GM12801 (cell line): Measurements from ENCODE around the gene RNF114.

Experiments used
- TF ChIP-seq, protein P1 (sequence below): IDR thresholded peaks from one replicate; pipeline ENCODE4 v1.5.1; 2011; ENCODE audit warnings: control low read depth; ENCODE audit not compliant: insufficient read length; ENCODE audit errors: extremely low read depth

Gene RNF114, protein sequence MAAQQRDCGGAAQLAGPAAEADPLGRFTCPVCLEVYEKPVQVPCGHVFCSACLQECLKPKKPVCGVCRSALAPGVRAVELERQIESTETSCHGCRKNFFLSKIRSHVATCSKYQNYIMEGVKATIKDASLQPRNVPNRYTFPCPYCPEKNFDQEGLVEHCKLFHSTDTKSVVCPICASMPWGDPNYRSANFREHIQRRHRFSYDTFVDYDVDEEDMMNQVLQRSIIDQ

DNA sequence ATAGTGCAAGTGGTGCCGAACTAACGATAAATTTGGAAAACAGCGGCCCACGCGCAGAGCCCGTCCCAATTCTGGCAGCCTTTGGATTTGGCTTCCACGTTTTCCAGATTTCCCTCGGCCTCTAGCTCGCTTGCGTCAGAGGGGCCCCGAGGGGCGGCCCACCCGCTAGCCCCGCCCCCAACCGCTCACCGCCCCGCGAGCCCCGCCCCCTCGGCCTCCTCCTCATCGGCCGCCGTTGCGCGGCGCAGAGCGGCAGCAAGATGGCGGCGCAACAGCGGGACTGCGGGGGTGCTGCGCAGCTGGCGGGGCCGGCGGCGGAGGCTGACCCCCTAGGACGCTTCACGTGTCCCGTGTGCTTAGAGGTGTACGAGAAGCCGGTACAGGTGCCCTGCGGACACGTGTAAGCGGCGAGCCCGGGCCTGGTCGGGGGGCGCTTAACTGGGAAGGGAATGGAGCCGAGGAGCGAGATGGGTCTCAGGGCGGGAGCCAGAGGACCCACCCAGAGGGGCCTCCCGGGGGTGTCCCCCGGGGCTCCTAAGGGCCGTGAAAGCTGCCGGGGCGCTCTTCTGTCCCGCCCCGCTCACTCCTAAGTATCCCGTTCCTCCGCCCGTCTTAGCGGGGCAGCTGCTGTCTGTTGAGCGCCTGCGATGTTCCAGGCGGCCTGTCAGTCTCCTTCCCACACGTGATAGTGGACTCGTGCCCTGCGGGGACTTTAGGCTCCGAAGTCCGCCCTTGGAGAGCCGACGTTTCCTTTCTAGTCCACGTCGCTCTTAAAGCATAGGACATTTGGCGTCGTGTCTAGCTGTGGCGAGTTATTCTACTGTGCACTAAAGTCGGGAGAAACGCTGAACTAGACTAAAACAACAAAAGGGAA lies at the start of gene RNF114:
TSS of gene RNF114 (plus strand) at position 245 of the 874 bp plus-strand sequence. CDS start at position 261, 16 bp downstream.
- TF ChIP-seq, protein P1, sequence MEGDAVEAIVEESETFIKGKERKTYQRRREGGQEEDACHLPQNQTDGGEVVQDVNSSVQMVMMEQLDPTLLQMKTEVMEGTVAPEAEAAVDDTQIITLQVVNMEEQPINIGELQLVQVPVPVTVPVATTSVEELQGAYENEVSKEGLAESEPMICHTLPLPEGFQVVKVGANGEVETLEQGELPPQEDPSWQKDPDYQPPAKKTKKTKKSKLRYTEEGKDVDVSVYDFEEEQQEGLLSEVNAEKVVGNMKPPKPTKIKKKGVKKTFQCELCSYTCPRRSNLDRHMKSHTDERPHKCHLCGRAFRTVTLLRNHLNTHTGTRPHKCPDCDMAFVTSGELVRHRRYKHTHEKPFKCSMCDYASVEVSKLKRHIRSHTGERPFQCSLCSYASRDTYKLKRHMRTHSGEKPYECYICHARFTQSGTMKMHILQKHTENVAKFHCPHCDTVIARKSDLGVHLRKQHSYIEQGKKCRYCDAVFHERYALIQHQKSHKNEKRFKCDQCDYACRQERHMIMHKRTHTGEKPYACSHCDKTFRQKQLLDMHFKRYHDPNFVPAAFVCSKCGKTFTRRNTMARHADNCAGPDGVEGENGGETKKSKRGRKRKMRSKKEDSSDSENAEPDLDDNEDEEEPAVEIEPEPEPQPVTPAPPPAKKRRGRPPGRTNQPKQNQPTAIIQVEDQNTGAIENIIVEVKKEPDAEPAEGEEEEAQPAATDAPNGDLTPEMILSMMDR = no peak

- TF ChIP-seq, protein P1 = no peak
Measured at GRCh38 chr20:49886571-49887213, 49.5 kb upstream of the RNF114 start.

DNA sequence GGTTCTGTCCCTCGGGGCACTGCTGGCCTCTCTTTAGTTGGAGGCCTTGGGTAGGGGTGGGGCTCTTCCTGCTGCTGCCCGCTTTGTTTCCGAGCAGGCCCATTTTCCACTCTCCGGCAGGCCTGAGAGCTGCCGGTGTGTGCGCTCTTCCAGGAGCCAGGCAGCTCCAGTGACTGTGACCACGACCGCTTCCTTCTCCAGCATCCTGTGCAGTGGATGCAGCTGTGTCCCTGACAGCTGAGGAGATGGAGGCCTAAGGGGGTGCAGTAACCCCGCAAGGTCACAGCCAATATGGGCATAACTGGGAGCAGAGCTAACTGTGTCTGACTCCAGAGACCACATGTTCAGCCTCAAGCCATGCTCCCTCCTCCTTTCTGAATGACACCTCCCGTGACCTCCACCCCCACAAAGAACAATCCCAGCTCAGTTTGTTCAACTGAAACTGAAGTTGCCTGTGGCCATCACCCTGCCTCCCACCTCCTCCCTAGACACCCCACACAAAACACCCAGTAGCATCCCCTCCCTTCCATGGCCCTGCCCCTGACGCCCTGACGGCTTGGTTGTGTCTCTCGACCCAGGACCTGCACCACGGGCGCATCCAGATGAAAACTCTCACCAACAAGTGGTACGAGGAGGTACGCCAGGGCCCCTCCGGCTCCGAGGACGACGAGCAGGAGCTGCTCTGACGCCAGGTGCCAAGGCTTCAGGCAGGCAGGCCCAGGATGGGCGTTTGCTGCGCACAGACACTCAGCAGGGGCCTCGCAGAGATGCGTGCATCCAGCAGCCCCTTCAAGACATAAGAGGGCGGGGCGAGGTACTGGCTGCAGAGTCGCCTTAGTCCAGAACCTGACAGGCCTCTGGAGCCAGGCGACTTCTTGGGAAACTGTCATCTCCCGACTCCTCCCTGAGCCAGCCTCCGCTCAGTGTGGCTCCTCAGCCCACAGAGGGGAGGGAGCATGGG lies 48.7 kb upstream of the RNF114 start:
- TF ChIP-seq, protein P1 = no peak

DNA sequence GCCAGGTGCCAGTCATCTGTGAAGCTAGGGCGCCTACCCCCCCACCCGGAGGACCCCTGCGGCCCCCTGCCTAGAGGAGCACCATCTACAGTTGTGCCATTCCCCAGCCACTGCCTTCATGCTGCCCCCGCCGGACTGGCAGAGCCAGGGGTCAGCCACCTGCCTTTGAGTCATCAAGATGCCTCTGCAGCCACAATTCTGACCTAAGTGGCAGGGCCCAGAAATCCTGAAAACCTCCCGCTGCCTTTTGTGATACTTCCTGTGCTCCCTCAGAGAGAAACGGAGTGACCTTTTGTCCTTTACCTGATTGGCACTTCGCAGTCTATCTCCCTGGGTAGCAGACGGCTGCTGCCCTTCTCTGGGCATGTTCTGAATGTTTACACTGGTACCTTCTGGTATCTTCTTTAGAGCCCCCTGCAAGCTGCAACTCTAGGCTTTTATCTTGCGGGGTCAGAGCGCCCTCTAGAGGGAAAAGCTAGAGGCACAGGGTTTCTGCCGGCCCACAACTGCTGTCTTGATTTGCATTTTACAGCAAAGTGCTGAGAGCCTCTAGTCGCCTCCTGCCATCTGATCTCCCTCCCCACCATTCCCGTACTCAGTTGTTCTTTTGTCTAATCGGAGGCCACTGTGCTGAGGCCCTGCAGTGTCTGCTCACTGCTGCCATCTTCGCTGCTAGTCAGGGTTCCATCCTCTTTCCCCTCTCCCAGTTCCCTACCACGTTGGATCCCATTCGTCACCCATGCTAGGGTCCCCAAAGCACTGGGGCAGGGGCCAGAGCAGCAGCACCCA lies 47.8 kb upstream of the RNF114 start:
- TF ChIP-seq, protein P1 = no peak

- TF ChIP-seq, protein P1 = no peak
Measured at GRCh38 chr20:49889001-49889934, 46.9 kb upstream of the RNF114 start.

DNA sequence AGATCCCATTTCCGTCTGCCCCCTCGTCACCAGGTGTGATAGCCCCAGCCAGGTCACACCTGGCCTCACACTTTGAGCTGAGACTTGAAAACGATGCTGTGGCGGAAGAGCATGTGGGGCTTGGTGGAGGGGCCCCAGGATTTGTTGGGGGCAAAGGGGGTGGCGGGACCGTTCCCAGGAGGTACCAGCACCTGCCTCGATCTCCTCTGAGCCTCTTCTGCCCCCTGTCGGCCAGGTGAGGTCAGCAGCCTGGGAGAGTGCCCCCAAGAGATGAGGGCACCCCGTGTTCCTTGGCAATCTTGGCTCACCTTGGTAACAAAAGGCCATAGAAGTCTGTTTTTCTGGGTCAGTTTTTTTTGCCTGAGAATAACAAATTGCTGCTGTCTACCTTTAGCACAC lies 46.3 kb upstream of the RNF114 start:
- TF ChIP-seq, protein P1 = no peak
